Measurements from ENCODE around the gene TRANK1. TPM values are rescaled to one million over a fixed set of nuclear protein-coding genes. Genes with fewer than 3 reads are reported as not detected.

TRANK1 gene
- total and polyA plus RNA-seq, 2 of the 8 experiments (the other 6 are each of a cell fraction or from before 2014, with no cell fraction given): 2.9 to 8.8 TPM

DNA sequence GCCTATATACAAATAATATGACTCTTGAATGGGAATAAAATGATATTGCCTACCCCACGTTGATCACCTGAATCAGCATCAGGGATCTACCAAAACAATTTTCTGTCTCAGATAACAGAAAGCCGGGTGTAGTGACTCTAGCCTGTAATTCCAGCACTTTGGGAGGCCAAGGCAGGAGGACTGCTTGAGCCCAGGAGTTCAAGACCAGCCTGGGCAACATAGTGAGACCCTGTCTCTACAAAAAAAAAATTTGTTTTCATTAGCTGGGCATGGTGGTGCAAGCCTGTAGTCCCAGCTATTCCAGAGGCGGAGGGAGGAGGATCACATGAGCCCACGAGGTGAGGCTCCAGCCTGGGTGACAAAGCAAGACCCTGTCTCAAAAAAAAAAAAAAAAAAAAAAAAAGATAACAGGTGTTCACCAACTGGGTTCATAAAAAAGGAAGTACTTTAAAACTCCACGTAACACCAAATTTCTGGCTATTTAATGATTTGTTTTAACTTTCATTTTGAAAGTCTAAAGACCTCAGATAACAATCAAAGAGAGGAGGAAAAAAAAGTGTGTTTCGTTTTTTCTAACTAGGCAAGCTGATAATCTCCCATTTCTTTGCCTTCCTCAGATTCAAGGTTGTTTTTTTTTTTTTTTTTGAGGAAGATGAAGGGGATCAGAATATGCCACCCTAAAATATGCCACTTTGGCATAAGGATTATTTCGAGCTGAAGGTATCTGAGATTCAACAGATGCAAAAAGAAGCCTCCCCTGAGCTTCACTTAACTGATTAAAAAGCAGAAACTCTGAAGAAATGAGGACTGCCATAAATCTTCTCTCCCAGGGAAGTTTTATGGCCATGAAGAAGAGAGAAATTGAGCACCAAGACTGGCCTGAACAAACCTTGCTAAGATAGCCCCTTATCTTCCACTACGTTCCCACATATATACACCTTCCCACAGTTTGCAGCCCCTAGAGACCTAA lies 44.1 kb downstream of the TRANK1 start:
- H3K14ac ChIP-seq (ENCODE audit: insufficient read length): no peak overlapping the region
- H3K79me1 ChIP-seq (ENCODE audit: low read depth, low read length): no peaks in the 10 kb centered on the region
- H2BK5ac ChIP-seq (ENCODE audit: low read depth, low read length): no peak overlapping the region
- no peaks in the 10 kb centered on the region for H4K20me1 ChIP-seq (replicated peaks in 1 of 2; ENCODE audit: control insufficient read depth in 1 of 2, insufficient read depth in 2 of 2, low read length in 2 of 2)
- TF ChIP-seq EZH2 (IDR thresholded peaks at IDR 0.05; ENCODE audit: low read depth, low read length, severe bottlenecking) (no peak), HDAC6 (IDR thresholded peaks at IDR 0.05; ENCODE audit: low read depth, low read length) (no peak), TBP (IDR thresholded peaks at IDR 0.05; ENCODE audit: low read depth, low read length) (no peak), BCL11A (IDR thresholded peaks at IDR 0.05; ENCODE audit: low read depth in 2 of 2, low read length in 2 of 2) (no peak)
- H3K4me2 ChIP-seq (ENCODE audit: insufficient read depth in 1 of 2, low read depth in 2 of 2, low read length in 2 of 2): no peak overlapping the region
- no peak overlapping the region for H2BK20ac ChIP-seq (ENCODE audit: low read length)
- H2BK15ac ChIP-seq (ENCODE audit: low read length): no peak overlapping the region
- H3K79me2 ChIP-seq (ENCODE audit: control insufficient read depth in 1 of 2, insufficient read depth in 2 of 2, low read length in 2 of 2): no peaks in the 10 kb centered on the region
- H3K56ac ChIP-seq (replicated peaks; ENCODE audit: insufficient read length, low read depth, low read length): no peak overlapping the region
- CTCF ChIA-PET (ENCODE audit: partially characterized antibody): interaction anchor here (0.6 to 6.5 kb wide), 7 partner anchors 8 to 105 kb away, joined by 3 to 40 read pairs (median 4); no protein-coding TSS in a partner anchor
- H4K5ac ChIP-seq (ENCODE audit: insufficient read length, low read depth, low read length): no peak overlapping the region
- H3K23me2 ChIP-seq (ENCODE audit: low read depth, low read length): no peaks in the 10 kb centered on the region
- no peak overlapping the region for H2AFZ ChIP-seq (ENCODE audit: low read length)
- no peaks in the 10 kb centered on the region for H3K27me3 ChIP-seq (replicated peaks in 1 of 4; ENCODE audit: control insufficient read depth in 3 of 4, extremely low read depth in 1 of 4, insufficient read depth in 3 of 4, low read length in 3 of 4)
- FAIRE-seq (no peak), DNase-seq (ENCODE audit: low read depth in 1 of 2, low spot score in 2 of 2) (peak in 1 of 2 experiments; percentile 11)
- no peak overlapping the region for H3K27ac ChIP-seq (ENCODE audit: low read depth, low read length)
- H4K8ac ChIP-seq (ENCODE audit: extremely low read depth, insufficient read depth, low read length): no peak overlapping the region
- no peak overlapping the region for H3K23ac ChIP-seq (ENCODE audit: insufficient read length)
- H3K4ac ChIP-seq (replicated peaks; ENCODE audit: insufficient read length, low read depth, low read length): no peak overlapping the region
- no peak overlapping the region for H2BK120ac ChIP-seq (replicated peaks; ENCODE audit: low read depth, low read length)
- H2BK12ac ChIP-seq (ENCODE audit: low read depth, low read length): no peak overlapping the region
- 90% methylated on average over 8 of the region's 8 CpGs; no CpG with 5 or more reads in 1 of the 2 experiments for WGBS, 2 experiments (ENCODE audit: extremely low coverage in 1 of 2, insufficient coverage in 1 of 2, insufficient read length in 1 of 2, insufficient replicate concordance in 2 of 2, low coverage in 1 of 2, low lambda C conversion rate in 2 of 2, missing lambda C conversion rate in 1 of 2)
- no peak overlapping the region for H4K91ac ChIP-seq (replicated peaks; ENCODE audit: insufficient read length, low read length)
- no peak overlapping the region for H3K18ac ChIP-seq (ENCODE audit: extremely low read depth, low read length)
- POLR2A ChIA-PET (ENCODE audit: partially characterized antibody): no interaction called here
- no peak overlapping the region for H2AK5ac ChIP-seq (ENCODE audit: low read depth, low read length)
- H3K4me1 ChIP-seq (replicated peaks in 1 of 4; ENCODE audit: control insufficient read depth in 3 of 4, insufficient read depth in 4 of 4, low read length in 3 of 4): no peaks in the 10 kb centered on the region
- H3K4me3 ChIP-seq (ENCODE audit: extremely low read depth in 1 of 4, insufficient read depth in 2 of 4, low read depth in 3 of 4, low read length in 4 of 4): no peak overlapping the region
- no peaks in the 10 kb centered on the region for H3K9me3 ChIP-seq (ENCODE audit: insufficient read depth in 2 of 2, low read depth in 1 of 2, low read length in 1 of 2)
- no peaks in the 10 kb centered on the region for H3K36me3 ChIP-seq (ENCODE audit: control insufficient read depth in 2 of 4, insufficient read depth in 4 of 4, low read length in 3 of 4)
- no peak overlapping the region for H3K9ac ChIP-seq (replicated peaks in 1 of 4; ENCODE audit: extremely low read depth in 1 of 4, low read depth in 3 of 4, low read length in 3 of 4)

All from H1 (cell line).